IPS-11a (cell line): ENCODE results near the gene TMEM106C.

Experiments
- H3K4me3 ChIP-seq: one replicate; pipeline ENCODE4 v1.5.1; 2013; ENCODE audit warnings: low read depth, low read length, control low read depth

Gene TMEM106C

GRCh38 chr12:47963340-47964040, at the start of gene TMEM106C:
TSS of gene TMEM106C (plus strand) at chr12:47963596. CDS start at chr12:47964237, 641 bp downstream.
- H3K4me3 ChIP-seq = peak within 1 kb of the TSS; percentile 60

DNA sequence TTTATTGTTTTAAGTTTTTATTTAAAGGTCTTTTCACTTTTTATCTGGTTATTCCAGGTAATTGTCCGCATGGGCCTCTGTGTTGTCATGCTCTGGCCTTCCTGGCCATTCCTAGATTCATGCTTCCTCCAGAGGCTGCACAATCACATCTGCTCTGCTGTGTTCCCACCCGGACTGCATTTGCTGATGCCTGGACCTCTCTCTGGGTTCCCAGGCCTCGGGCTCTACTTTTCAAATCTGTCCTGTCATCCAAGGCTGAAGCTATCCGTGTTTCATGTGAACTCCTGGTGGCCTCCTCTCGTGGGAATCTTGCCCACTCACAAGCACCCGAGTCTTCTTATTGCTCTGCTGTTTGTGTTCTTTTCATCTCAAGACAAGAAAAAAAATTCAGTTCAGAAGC, 42.5 kb upstream of the TMEM106C start:
- no peak overlapping the region for H3K4me3 ChIP-seq

- H3K4me3 ChIP-seq = no peak overlapping the region
These were observed 41.5 kb upstream of the TMEM106C start for GRCh38 chr12:47921907-47922306.

DNA sequence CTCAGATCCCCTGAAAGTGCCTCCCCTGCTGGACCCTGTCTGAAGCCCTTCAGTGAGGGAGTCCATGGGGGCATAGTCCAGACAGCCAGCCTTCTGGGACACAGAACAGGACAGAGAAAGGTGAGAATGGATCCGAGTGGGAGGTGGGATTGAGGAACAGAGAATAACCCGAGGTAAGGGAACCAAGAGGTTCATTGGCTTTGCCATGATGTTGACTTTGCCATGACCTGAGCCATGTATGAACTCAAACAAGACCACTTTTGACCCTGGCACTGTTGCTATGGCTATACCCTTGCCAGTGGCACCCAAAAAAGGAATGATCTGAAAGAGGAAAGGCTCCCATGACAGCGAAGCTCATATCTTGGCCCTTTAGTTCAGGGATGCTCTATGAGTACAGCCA, 36.0 kb upstream of the TMEM106C start:
- H3K4me3 ChIP-seq = no peak overlapping the region

GRCh38 chr12:47930634-47931033, 32.8 kb upstream of the TMEM106C start:
- no peak overlapping the region for H3K4me3 ChIP-seq

GRCh38 chr12:47931187-47931586, 32.2 kb upstream of the TMEM106C start:
- no peak overlapping the region for H3K4me3 ChIP-seq

DNA sequence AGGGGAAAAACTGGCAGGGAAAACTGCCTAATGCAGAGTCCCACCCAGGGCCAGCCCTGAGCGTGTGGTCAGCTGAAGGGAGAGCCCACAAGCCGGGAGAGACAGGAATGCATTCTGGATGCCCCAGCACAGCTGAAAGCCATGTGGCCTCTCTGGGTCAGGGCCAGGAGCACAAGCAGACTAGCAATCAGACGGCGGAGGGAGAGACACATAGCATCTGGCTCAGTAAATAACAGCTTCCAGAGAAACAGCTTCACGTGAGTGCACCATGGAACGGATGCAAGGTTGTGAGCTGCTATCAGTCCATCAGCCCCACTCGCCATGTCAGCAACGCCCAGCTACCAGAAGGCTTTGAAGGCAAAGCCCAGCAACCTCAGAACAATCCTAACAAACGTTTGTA, 28.2 kb upstream of the TMEM106C start:
- no peak overlapping the region for H3K4me3 ChIP-seq

GRCh38 chr12:47938093-47938492, 25.3 kb upstream of the TMEM106C start:
- no peak overlapping the region for H3K4me3 ChIP-seq

DNA sequence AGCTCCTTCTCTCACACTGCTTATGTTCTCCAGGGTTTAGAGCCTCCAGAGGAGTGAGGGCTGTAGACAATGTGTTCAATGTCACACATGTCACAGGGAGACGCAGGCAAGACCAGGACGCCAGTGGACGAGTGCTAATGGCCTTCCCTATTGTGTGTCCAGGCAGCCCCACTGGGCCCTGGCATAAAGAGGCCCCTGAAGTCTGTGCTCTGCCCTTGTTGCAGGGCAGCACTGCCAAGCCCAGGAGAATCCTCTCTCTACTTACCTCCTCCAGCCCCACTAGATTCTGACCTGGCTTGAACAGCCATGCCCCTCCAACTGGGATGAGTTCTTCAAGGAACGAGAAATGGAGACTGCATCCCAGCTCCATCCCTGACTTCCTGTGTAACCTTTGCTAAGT, 24.8 kb upstream of the TMEM106C start:
- no peak overlapping the region for H3K4me3 ChIP-seq

- no peak overlapping the region for H3K4me3 ChIP-seq
These were observed 24.3 kb upstream of the TMEM106C start for GRCh38 chr12:47939009-47939601.

- H3K4me3 ChIP-seq = no peak overlapping the region
These were observed 22.5 kb upstream of the TMEM106C start for GRCh38 chr12:47940773-47941474.

GRCh38 chr12:47941475-47941780, 22.0 kb upstream of the TMEM106C start:
- no peak overlapping the region for H3K4me3 ChIP-seq

- no peak overlapping the region for H3K4me3 ChIP-seq
These were observed 21.4 kb upstream of the TMEM106C start for GRCh38 chr12:47941871-47942613.

- no peak overlapping the region for H3K4me3 ChIP-seq
These were observed 20.7 kb upstream of the TMEM106C start for GRCh38 chr12:47942614-47943225.

- H3K4me3 ChIP-seq = no peak overlapping the region
These were observed 19.6 kb upstream of the TMEM106C start for GRCh38 chr12:47943623-47944340.

- H3K4me3 ChIP-seq = no peak overlapping the region
These were observed 18.6 kb upstream of the TMEM106C start for GRCh38 chr12:47944685-47945340.

DNA sequence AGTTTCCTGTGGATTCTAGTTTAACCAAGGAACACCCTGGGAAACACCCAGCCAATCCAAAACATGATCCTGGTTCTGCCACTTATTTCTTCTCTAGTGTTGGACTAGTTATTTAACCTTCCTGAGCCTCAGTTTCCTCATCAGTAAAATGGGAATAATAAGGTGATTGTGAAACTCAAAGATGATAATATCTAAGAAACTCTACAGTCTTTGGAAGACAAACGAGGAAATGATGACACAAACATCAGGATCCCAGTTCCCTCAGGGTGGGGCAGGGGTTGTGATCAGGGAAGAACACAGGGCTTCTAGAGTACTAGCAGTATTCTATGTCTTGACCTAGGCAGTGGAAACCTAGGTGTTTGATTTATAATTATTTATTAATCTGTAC, 18.1 kb upstream of the TMEM106C start:
- no peak overlapping the region for H3K4me3 ChIP-seq

DNA sequence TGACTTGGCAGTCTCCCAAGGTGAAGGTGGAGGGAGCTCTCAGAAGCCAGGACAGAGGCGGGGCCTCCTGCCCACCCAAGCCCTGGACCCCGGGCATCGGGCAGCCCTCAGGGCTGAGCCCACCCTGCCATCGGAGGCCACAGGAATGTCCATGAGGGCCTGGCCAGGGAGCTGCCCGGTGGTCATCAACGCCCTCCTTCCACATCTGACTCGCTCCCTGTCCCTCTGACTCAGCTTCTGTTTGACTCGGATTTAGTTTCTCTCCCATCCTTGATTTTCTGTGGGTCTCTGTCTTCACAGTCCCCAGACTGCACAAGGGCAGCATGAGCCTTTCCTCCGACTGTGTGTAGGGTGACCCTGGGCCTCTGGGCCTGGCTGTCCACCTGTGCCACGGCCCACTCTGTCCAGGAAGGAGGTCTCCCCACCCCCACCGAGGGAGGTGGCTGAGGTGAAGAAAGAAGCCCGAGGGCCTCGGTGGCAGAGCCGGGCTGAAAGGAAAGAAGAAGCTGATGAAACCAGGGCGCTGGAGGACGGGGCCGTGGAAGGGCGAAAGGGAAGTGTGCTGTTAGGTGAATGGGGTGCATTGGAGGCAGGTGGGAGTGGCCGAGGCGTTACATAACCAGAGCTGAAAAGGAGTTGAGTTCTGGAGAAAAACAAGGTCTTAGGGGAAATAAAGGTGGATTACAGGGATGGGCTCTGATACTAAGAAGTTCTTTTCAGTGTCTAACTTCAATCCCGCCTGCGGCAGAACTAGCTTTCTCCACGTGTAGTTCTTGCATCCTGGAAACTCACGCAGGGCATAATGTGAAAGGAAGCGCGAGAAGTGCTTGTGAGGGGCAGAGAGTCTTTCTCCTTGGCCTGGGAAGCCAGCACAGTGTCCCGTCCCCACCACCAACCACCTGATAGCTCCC, 16.7 kb upstream of the TMEM106C start:
- H3K4me3 ChIP-seq = no peak overlapping the region

- H3K4me3 ChIP-seq = no peak overlapping the region
These were observed 16.1 kb upstream of the TMEM106C start for GRCh38 chr12:47947341-47947740.
